ENCODE measurements around the gene KRT27. TPM values are rescaled to one million over a fixed set of nuclear protein-coding genes. Genes with fewer than 3 reads are reported as not detected.

KRT27 gene
- total RNA-seq, 2 experiments from 2014 or later = not detected

GRCh38 chr17:40801157-40801556, 18.8 kb upstream of the KRT27 start:
- H3K36me3 Mint-ChIP-seq (ENCODE audit: low read depth) = no peaks in the 10 kb centered on the region
- peaks cover 33% of the 10 kb centered on the region for H3K27me3 Mint-ChIP-seq
- CTCF ChIA-PET = no interaction called here
- H3K9me3 Mint-ChIP-seq = no peaks in the 10 kb centered on the region
- H3K4me3 Mint-ChIP-seq = no peak overlapping the region
- intact Hi-C loops (cut with micrococcal nuclease) = no loop called here
- TF ChIP-seq CTCF (IDR thresholded peaks at IDR 0.05) = no peak
- H3K27ac Mint-ChIP-seq = no peak overlapping the region
- peaks cover 2% of the 10 kb centered on the region for H3K4me1 Mint-ChIP-seq (ENCODE audit: low read depth)
- ATAC-seq (no peak), DNase-seq (no peak)
- POLR2A ChIA-PET = no interaction called here

GRCh38 chr17:40800381-40800780, 18.0 kb upstream of the KRT27 start:
- no peaks in the 10 kb centered on the region for H3K9me3 Mint-ChIP-seq
- CTCF ChIA-PET = no interaction called here
- POLR2A ChIA-PET = no interaction called here
- intact Hi-C loops (cut with micrococcal nuclease) = no loop called here
- ATAC-seq (no peak), DNase-seq (no peak)
- TF ChIP-seq CTCF (IDR thresholded peaks at IDR 0.05) = no peak
- H3K4me3 Mint-ChIP-seq = no peak overlapping the region
- no peaks in the 10 kb centered on the region for H3K36me3 Mint-ChIP-seq (ENCODE audit: low read depth)
- H3K27ac Mint-ChIP-seq = no peak overlapping the region
- H3K4me1 Mint-ChIP-seq (ENCODE audit: low read depth) = peaks cover 2% of the 10 kb centered on the region
- peaks cover 30% of the 10 kb centered on the region for H3K27me3 Mint-ChIP-seq

- intact Hi-C loops (cut with micrococcal nuclease) = no loop called here
- no peaks in the 10 kb centered on the region for H3K9me3 Mint-ChIP-seq
Observed at GRCh38 chr17:40799859-40800258, 17.5 kb upstream of the KRT27 start, which contains the start of gene KRT28. Gene KRT28, minus strand, starts transcription at chr17:40799959. Its CDS starts 66 bp downstream, at chr17:40799893.

GRCh38 chr17:40796846-40797245, 14.5 kb upstream of the KRT27 start:
- ATAC-seq = no peak
- Mint-ChIP-seq H3K4me1 (ENCODE audit: low read depth) (no peaks in the 10 kb centered on the region), H3K9me3 (no peaks in the 10 kb centered on the region), H3K27ac (no peak overlapping the region), H3K27me3 (peaks cover 21% of the 10 kb centered on the region), H3K36me3 (ENCODE audit: low read depth) (no peaks in the 10 kb centered on the region), H3K4me3 (no peak overlapping the region)
- ChIA-PET CTCF (interaction anchor here (1.4 kb wide), 1 partner anchor 852 kb away, joined by 3 read pairs; no protein-coding TSS in a partner anchor), POLR2A (no interaction called here)
- TF ChIP-seq CTCF (IDR thresholded peaks at IDR 0.05) = no peak
- DNase-seq = no peak
- intact Hi-C loops (cut with micrococcal nuclease) = no loop called here

More at GRCh38 chr17:40799859-40800258, 17.5 kb upstream of the KRT27 start, which contains the start of gene KRT28:
- H3K4me1 Mint-ChIP-seq (ENCODE audit: low read depth) = peaks cover 2% of the 10 kb centered on the region
- no peaks in the 10 kb centered on the region for H3K36me3 Mint-ChIP-seq (ENCODE audit: low read depth)
- DNase-seq (no peak), ATAC-seq (no peak)
- ChIA-PET CTCF (no interaction called here), POLR2A (no interaction called here)
- H3K4me3 Mint-ChIP-seq = no peak within 1 kb of the TSS
- no peak within 1 kb of the TSS for H3K27ac Mint-ChIP-seq
- TF ChIP-seq CTCF (IDR thresholded peaks at IDR 0.05) = no peak
- peaks cover 27% of the 10 kb centered on the region for H3K27me3 Mint-ChIP-seq

- Mint-ChIP-seq H3K4me1 (ENCODE audit: low read depth) (no peaks in the 10 kb centered on the region), H3K4me3 (no peak overlapping the region), H3K36me3 (ENCODE audit: low read depth) (no peaks in the 10 kb centered on the region), H3K27me3 (peaks cover 21% of the 10 kb centered on the region), H3K27ac (no peak overlapping the region), H3K9me3 (no peaks in the 10 kb centered on the region)
- TF ChIP-seq CTCF (IDR thresholded peaks at IDR 0.05) = no peak
- DNase-seq = no peak
- POLR2A ChIA-PET = no interaction called here
- CTCF ChIA-PET = interaction anchor here (1.0 kb wide), 1 partner anchor 9 kb away, joined by 3 read pairs; no protein-coding TSS in a partner anchor
- intact Hi-C loops (cut with micrococcal nuclease) = no loop called here
- ATAC-seq = no peak
Observed at GRCh38 chr17:40795019-40795667, 12.8 kb upstream of the KRT27 start.

Data from activated CD8-positive, alpha-beta T cell treated with anti-CD3 and anti-CD28 coated beads for 36 hours (primary cell).